Suprapubic skin (tissue), 4 donors: ENCODE data around the gene FIBP. TPM values are rescaled to one million over a fixed set of nuclear protein-coding genes. Genes with fewer than 3 reads are reported as not detected.

Experiments
- DNase-seq, 2 donors: peaks; one replicate each; pipeline ENCODE4 v3.0.0-alpha.2; 2019; ENCODE audit warnings: low spot score in 2 of 2
- H3K27ac ChIP-seq: fragments of 200-600 bp; sonication (generic); one replicate; pipeline ENCODE4 v1.5.1; 2019
- H3K27me3 ChIP-seq: fragments of 200-600 bp; sonication (generic); one replicate; pipeline ENCODE4 v1.5.1; 2019
- H3K36me3 ChIP-seq: fragments of 200-600 bp; sonication (generic); one replicate; pipeline ENCODE4 v1.5.1; 2019
- H3K4me1 ChIP-seq: fragments of 200-600 bp; sonication (generic); one replicate; pipeline ENCODE4 v1.5.1; 2019
- H3K4me3 ChIP-seq: fragments of 200-600 bp; sonication (generic); one replicate; pipeline ENCODE4 v1.5.1; 2019; ENCODE audit warnings: mild to moderate bottlenecking
- H3K9me3 ChIP-seq: fragments of 200-600 bp; sonication (generic); one replicate; pipeline ENCODE4 v1.5.1; 2019
- EP300 ChIP-seq: sonication (generic); formaldehyde crosslinking; IDR thresholded peaks from one replicate; pipeline ENCODE4 v1.6.1; 2017; ENCODE audit warnings: antibody characterized with exemption
- POLR2A ChIP-seq, 2 donors: fragments of 450-650 bp; IDR thresholded peaks; one replicate each; pipeline ENCODE4 v1.6.1; 2017; ENCODE audit warnings: antibody characterized with exemption in 2 of 2, mild to moderate bottlenecking in 2 of 2, moderate library complexity in 2 of 2
- POLR2AphosphoS5 ChIP-seq, 3 donors: sonication (generic); formaldehyde crosslinking; IDR thresholded peaks; one replicate each; pipeline ENCODE4 v1.6.1; 2017; ENCODE audit warnings: antibody characterized with exemption in 3 of 3
- WGBS: methylation state at CpG from one replicate; pipeline ENCODE4 v1.1.5; 2018; 5-methylcytosine and 5-hydroxymethylcytosine counted together
- total RNA-seq, 4 donors: library from RNA; depleted of rRNA; stranded (reverse); fragments of >200 nt; gene quantifications; one replicate each; pipeline ENCODE4 v1.1.0, GENCODE V29; 2016
- TF ChIP-seq, protein P1 (sequence below), 2 donors: fragments of 200-600 bp in 1 of 2; fragments of 450-650 bp in 1 of 2; sonication (generic) in 1 of 2; IDR thresholded peaks; one replicate each; pipeline ENCODE4 v1.5.1; 2016 to 2019; ENCODE audit warnings: antibody characterized with exemption in 2 of 2, mild to moderate bottlenecking in 1 of 2, moderate library complexity in 1 of 2

FIBP gene
- total RNA-seq, 4 donors from 2014 or later = 46.9 to 89.3 (median 74.6) TPM

DNA sequence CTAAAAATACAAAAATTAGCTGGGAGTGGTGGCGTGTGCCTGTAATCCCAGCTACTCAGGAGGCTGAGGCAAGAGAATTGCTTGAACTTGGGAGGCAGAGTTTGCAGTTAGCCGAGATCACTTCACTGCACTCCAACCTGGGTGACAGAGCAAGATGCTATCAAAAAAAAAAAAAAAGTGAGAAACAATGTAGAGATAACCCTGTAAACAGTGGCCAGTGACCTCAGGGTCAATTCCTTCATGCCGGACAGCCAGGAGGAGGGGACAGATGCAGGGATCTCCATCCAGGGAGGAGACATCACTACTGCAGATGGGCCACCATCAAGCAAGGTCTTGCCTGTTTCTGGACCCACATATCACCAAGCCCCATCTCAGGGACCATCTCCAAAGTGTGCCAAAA lies 40.5 kb downstream of the FIBP start:
- Histone ChIP-seq H3K4me3 (no peak overlapping the region), H3K27me3 (no peaks in the 10 kb centered on the region), H3K27ac (no peak overlapping the region), H3K4me1 (peaks cover 5% of the 10 kb centered on the region), H3K36me3 (peaks cover 19% of the 10 kb centered on the region), H3K9me3 (no peaks in the 10 kb centered on the region)
- 88% methylated on average over 3 of the region's 3 CpGs for WGBS
- peak in 1 of 2 donors; percentile 46 for DNase-seq
- TF ChIP-seq POLR2A (IDR thresholded peaks at IDR 0.05) = no peak
- TF ChIP-seq, protein P1, sequence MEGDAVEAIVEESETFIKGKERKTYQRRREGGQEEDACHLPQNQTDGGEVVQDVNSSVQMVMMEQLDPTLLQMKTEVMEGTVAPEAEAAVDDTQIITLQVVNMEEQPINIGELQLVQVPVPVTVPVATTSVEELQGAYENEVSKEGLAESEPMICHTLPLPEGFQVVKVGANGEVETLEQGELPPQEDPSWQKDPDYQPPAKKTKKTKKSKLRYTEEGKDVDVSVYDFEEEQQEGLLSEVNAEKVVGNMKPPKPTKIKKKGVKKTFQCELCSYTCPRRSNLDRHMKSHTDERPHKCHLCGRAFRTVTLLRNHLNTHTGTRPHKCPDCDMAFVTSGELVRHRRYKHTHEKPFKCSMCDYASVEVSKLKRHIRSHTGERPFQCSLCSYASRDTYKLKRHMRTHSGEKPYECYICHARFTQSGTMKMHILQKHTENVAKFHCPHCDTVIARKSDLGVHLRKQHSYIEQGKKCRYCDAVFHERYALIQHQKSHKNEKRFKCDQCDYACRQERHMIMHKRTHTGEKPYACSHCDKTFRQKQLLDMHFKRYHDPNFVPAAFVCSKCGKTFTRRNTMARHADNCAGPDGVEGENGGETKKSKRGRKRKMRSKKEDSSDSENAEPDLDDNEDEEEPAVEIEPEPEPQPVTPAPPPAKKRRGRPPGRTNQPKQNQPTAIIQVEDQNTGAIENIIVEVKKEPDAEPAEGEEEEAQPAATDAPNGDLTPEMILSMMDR (IDR thresholded peaks at IDR 0.05) = no peak
- TF ChIP-seq POLR2AphosphoS5 (IDR thresholded peaks at IDR 0.05) = no peak
- TF ChIP-seq EP300 = no peak

DNA sequence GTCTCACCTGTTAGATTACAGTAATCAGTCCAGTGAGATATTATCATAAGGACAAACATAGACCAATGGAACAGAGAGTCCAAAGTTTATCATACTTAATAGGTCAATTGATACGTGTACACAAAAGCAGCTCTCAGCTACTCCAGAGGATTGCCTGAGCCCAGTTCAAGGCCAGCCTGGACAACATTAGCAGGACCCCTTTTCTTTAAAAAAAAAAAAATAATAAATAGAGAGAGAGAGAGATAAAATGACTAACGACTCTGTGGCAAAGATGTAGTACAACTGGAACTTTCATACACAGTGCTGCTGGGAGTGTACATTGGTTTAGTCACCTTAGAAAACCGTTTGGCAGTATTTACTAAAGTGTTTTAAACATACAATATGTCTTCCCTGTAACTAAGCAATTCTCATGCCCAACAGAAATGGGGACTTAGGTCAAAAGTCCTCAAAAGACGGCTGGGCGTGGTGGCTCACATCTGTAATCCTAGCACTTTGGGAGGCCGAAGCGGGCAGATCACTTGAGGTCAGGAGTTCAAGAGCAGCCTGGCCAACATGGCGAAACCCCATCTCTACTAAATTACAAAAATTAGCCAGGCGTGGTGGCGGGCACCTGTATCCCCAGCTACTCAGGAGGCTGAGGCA lies 43.9 kb downstream of the FIBP start:
- H3K36me3 ChIP-seq = no peaks in the 10 kb centered on the region
- H3K27me3 ChIP-seq = no peaks in the 10 kb centered on the region
- H3K4me1 ChIP-seq = no peaks in the 10 kb centered on the region
- no peak overlapping the region for H3K4me3 ChIP-seq
- no peaks in the 10 kb centered on the region for H3K9me3 ChIP-seq
- no peak for TF ChIP-seq POLR2AphosphoS5 (IDR thresholded peaks at IDR 0.05)
- TF ChIP-seq POLR2A (IDR thresholded peaks at IDR 0.05) = no peak
- no peak for TF ChIP-seq EP300
- TF ChIP-seq, protein P1 (IDR thresholded peaks at IDR 0.05) = no peak
- DNase-seq = peak in 1 of 2 donors; percentile 20
- 87% methylated on average over 10 of the region's 10 CpGs for WGBS
- H3K27ac ChIP-seq = no peak overlapping the region

DNA sequence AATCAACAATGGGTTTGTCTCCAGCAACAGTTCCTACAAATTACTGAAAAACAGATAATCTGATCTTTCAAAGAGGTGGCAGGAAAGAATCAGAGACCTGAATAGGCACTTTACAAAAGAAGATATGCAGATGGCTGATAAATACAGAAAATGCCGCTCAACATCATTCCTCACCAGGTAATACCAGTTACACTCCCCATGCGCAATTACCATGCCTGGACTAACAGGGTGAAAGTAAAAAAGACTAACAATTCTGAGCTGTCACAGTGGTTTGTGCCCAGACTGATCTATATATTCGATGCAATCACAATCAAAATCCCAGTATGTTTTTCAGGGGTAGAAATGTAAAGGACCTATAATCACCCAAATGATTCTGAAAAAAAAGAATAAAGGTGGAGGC lies 44.5 kb downstream of the FIBP start:
- Histone ChIP-seq H3K9me3 (no peaks in the 10 kb centered on the region), H3K27me3 (no peaks in the 10 kb centered on the region), H3K4me1 (no peaks in the 10 kb centered on the region), H3K4me3 (no peak overlapping the region), H3K27ac (no peak overlapping the region), H3K36me3 (no peaks in the 10 kb centered on the region)
- WGBS = 94% methylated on average over 3 of the region's 3 CpGs
- no peak for TF ChIP-seq POLR2A (IDR thresholded peaks at IDR 0.05)
- DNase-seq = no peak

DNA sequence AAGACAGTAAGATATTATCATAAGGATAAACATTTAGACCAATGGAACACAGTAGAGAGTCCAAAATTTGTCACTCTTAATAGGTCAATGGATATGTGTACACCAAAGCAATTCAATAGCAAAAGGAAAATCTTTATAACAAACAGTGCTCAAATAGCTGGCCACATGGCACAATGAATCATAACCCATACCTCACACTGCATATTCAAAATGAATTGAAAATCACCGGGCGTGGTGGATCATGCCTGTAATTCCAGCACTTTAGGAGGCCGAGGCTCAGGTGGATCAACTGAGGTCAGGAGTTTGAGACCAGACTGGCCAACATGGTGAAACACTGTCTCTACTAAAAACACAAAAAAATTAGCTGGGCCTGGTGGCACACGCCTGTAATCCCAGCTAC lies 46.1 kb downstream of the FIBP start:
- WGBS = 96% methylated on average over 4 of the region's 4 CpGs
- Histone ChIP-seq H3K27me3 (no peaks in the 10 kb centered on the region), H3K9me3 (no peaks in the 10 kb centered on the region)

DNA sequence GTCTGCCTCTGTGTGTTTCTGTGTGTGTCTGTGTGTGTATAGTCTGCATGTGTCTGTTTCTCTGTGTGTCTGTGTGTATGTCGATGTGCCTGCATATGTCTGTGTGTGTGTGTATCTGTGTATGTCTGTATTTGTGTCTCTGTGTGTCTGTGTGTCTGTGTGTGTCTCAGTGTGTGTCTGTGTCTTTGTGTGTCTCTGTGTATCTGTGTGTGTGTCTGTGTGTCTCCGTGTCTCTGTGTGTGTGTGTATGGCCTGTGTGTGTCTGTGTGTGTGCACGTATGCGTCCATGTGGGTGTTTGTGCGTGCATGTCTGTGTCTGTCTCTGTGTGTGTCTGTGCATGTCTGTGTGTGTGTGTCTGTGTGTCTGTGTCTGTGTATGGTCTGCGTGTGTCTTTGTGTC lies 54.1 kb downstream of the FIBP start:
- H3K9me3 ChIP-seq = no peaks in the 10 kb centered on the region
- H3K36me3 ChIP-seq = no peaks in the 10 kb centered on the region
- peaks cover 19% of the 10 kb centered on the region for H3K4me1 ChIP-seq
- TF ChIP-seq, protein P1 (IDR thresholded peaks at IDR 0.05) = no peak
- TF ChIP-seq POLR2AphosphoS5 (IDR thresholded peaks at IDR 0.05) (no peak), EP300 (no peak), POLR2A (IDR thresholded peaks at IDR 0.05) (no peak)
- DNase-seq = peak in 1 of 2 donors; percentile 30
- no peaks in the 10 kb centered on the region for H3K27me3 ChIP-seq
- WGBS = 52% methylated on average over 5 of the region's 6 CpGs
- H3K4me3 ChIP-seq = peak overlapping the region; percentile 68
- no peak overlapping the region for H3K27ac ChIP-seq

More for the DNA sequence above, 46.1 kb downstream of the FIBP start:
- H3K4me3 ChIP-seq = no peak overlapping the region
- H3K36me3 ChIP-seq = no peaks in the 10 kb centered on the region
- H3K4me1 ChIP-seq = no peaks in the 10 kb centered on the region
- no peak for DNase-seq
- TF ChIP-seq, protein P1 (IDR thresholded peaks at IDR 0.05) = no peak
- no peak for TF ChIP-seq EP300
- TF ChIP-seq POLR2AphosphoS5 (IDR thresholded peaks at IDR 0.05) = no peak
- TF ChIP-seq POLR2A (IDR thresholded peaks at IDR 0.05) = no peak
- H3K27ac ChIP-seq = no peak overlapping the region

Other genes with a start within 250 kb of the FIBP start
- gene RELA, start 225.6 kb downstream of the FIBP start, total RNA-seq = 100 to 1,000 TPM in 2 of 4 donors, 10 to 100 TPM in 2; 71.7 to 111 (median 93.5) TPM
- gene KAT5, start 176.2 kb downstream of the FIBP start, total RNA-seq = 100 to 1,000 TPM in 1 of 4 donors, 10 to 100 TPM in 3; 69.8 to 103 (median 77.5) TPM
- gene RNASEH2C, start 167.7 kb downstream of the FIBP start, total RNA-seq = 10 to 100 TPM; 24.5 to 53.8 (median 33.7) TPM
- gene AP5B1, start 107.5 kb downstream of the FIBP start, total RNA-seq = 10 to 100 TPM; 26.3 to 55.9 (median 38.1) TPM
- gene OVOL1, start 101.4 kb downstream of the FIBP start, total RNA-seq = 100 to 1,000 TPM in 2 of 4 donors, 10 to 100 TPM in 2; 64.4 to 196 (median 121) TPM
- gene SNX32, start 54.5 kb downstream of the FIBP start, total RNA-seq = 1 to 10 TPM in 1 of 4 donors, under 1 TPM in 1, not detected in 2; 0.76 to 1.1 TPM
- gene CFL1, start 30.3 kb downstream of the FIBP start, total RNA-seq = 100 to 1,000 TPM; 331 to 608 (median 584) TPM
- 10 to 100 TPM; 22.8 to 46.2 (median 32.2) TPM for gene MUS81, start 28.0 kb downstream of the FIBP start, total RNA-seq
- gene EFEMP2, start 15.7 kb downstream of the FIBP start, total RNA-seq = 10 to 100 TPM in 3 of 4 donors, 1 to 10 TPM in 1; 7.3 to 22.0 (median 13.0) TPM
- gene CTSW, start 8.6 kb downstream of the FIBP start, total RNA-seq = 1 to 10 TPM in 2 of 4 donors, under 1 TPM in 1, not detected in 1; 0.76 to 5.0 (median 1.4) TPM
- 10 to 100 TPM; 16.0 to 35.8 (median 28.0) TPM for gene CCDC85B, start 2.2 kb upstream of the FIBP start, total RNA-seq
- 100 to 1,000 TPM in 1 of 4 donors, 10 to 100 TPM in 1, 1 to 10 TPM in 2; 5.0 to 118 (median 28.9) TPM for gene FOSL1, start 11.9 kb upstream of the FIBP start, total RNA-seq
- gene C11orf68, start 30.6 kb upstream of the FIBP start, total RNA-seq = 10 to 100 TPM; 17.4 to 21.6 (median 19.5) TPM
- 10 to 100 TPM; 54.2 to 82.5 (median 68.0) TPM for gene DRAP1, start 31.0 kb upstream of the FIBP start, total RNA-seq
- gene TSGA10IP, start 57.0 kb upstream of the FIBP start, total RNA-seq = not detected
- 10 to 100 TPM; 21.1 to 56.6 (median 26.1) TPM for gene SART1, start 73.3 kb upstream of the FIBP start, total RNA-seq
- gene EIF1AD, start 113.7 kb upstream of the FIBP start, total RNA-seq = 10 to 100 TPM; 51.8 to 61.6 (median 55.9) TPM
- gene BANF1, start 114.0 kb upstream of the FIBP start, total RNA-seq = 10 to 100 TPM; 32.1 to 54.2 (median 42.6) TPM
- 1,000 to 10,000 TPM in 2 of 4 donors, 100 to 1,000 TPM in 1, 10 to 100 TPM in 1; 48.8 to 2,556 (median 968) TPM for gene CST6, start 123.5 kb upstream of the FIBP start, total RNA-seq
- not detected for gene CATSPER1, start 138.0 kb upstream of the FIBP start, total RNA-seq
- gene GAL3ST3, start 160.7 kb upstream of the FIBP start, total RNA-seq = not detected
- gene SF3B2, start 163.9 kb upstream of the FIBP start, total RNA-seq = 100 to 1,000 TPM; 117 to 175 (median 149) TPM
- gene PACS1, start 181.8 kb upstream of the FIBP start, total RNA-seq = 10 to 100 TPM; 30.5 to 78.6 (median 41.8) TPM